Dendritic cell treated with granulocyte-macrophage colony-stimulating factor and Interleukin-4, amounts not matched to agents 40 ng/mL and 50 ng/mL, for 4 days (primary cell): ENCODE results near the gene SYNE1.

Source experiments
- H3K27ac Mint-ChIP-seq: one replicate; pipeline ENCODE4 v1.8.0; 2022; ENCODE audit warnings: mild to moderate bottlenecking, mixed read lengths
- H3K27me3 Mint-ChIP-seq: one replicate; pipeline ENCODE4 v1.8.0; 2022; ENCODE audit warnings: mild to moderate bottlenecking, mixed read lengths
- H3K36me3 Mint-ChIP-seq: one replicate; pipeline ENCODE4 v1.8.0; 2022; ENCODE audit warnings: low read depth, mixed read lengths
- H3K4me1 Mint-ChIP-seq: one replicate; pipeline ENCODE4 v1.8.0; 2022; ENCODE audit warnings: low read depth, mixed read lengths
- H3K4me3 Mint-ChIP-seq: one replicate; pipeline ENCODE4 v1.8.0; 2022; ENCODE audit warnings: mild to moderate bottlenecking, moderate library complexity, mixed read lengths
- H3K9me3 Mint-ChIP-seq: one replicate; pipeline ENCODE4 v1.8.0; 2022; ENCODE audit warnings: mixed read lengths
- intact Hi-C: fragments of 100-400 bp; cut with micrococcal nuclease; formaldehyde crosslinking; loops from one replicate; pipeline ENCODE4 v1.15.0; 2022

The SYNE1 gene

DNA sequence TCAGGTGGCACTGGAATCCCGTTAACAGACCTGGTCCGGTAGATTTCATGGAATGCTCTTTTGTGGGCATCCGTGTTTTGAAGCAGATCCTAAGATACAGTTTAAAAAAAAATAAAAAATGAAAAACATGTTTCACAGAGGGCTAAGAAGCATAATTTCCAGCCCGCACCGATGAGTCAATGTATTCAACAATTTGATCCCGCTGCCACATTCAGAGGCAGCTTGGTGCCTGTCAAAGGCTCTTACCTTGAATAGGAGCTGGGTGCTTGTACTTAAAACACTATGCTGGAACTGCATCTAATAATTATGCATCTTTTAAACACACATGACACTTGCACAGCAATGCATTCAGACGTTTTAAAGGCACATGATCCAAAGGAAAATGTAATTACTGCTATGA, 164.8 kb downstream of the SYNE1 start:
- Mint-ChIP-seq H3K36me3 (no peaks in the 10 kb centered on the region), H3K9me3 (no peaks in the 10 kb centered on the region), H3K4me1 (no peaks in the 10 kb centered on the region), H3K27ac (no peak overlapping the region), H3K27me3 (no peaks in the 10 kb centered on the region), H3K4me3 (no peak overlapping the region)
- intact Hi-C loops = no loop called here

DNA sequence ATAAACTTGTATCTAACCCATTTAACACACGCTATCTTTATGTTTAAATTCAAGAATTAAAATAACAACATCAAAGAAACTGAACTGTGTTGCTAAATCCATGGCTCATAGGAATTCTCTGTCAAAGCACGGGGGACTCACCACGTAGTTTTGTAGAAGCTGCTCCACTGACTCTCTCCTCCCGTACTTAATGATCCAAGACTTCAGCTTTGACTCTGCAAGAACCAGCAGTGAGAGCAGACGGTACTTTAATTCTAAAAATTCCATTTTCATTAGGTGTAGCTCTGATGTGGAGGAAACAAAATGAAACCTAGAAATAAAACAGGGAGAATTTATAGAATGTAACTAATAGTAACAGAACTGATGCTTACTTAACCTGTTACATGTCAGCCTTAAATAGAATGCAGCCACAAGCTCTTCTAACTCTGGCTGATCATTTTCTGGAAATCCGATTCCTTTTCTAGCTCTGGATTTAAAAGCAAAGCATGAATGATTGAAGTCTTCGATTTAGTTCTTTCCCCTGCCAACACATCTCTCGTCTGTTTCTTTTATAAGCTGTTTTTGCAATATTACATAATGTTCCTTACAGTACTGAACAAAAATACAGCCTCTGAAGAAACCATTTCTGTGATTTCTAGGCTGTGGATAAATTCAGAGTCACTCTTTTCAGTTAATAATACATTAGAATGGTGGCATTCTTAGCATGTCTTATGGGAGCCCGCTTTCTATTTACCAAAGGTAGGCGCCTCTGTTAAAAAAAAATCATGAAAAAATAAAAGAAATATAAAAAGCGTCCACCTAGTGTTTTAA, 165.5 kb downstream of the SYNE1 start:
- H3K27ac Mint-ChIP-seq = no peak overlapping the region
- H3K4me1 Mint-ChIP-seq = no peaks in the 10 kb centered on the region
- no peaks in the 10 kb centered on the region for H3K9me3 Mint-ChIP-seq
- no peak overlapping the region for H3K4me3 Mint-ChIP-seq
- intact Hi-C loops = no loop called here
- H3K36me3 Mint-ChIP-seq = no peaks in the 10 kb centered on the region
- no peaks in the 10 kb centered on the region for H3K27me3 Mint-ChIP-seq

DNA sequence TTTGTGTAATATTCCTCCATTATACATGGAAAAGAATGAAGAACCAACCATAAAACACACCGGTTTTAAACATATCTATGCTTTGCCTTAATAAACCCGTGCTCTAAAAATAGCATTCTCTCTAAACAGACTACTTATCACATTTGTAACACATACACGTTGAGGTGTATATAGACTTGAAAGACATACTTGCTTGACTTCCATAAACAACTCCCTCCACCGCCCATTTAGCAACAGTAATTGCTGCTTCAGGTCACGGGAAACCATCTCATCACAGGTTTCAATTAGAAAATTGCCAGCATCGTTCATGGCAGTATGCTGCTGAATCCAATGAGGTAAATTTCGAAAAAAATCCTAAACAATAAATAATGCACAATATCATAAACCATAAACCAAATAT, 174.0 kb downstream of the SYNE1 start:
- intact Hi-C loops = no loop called here
- Mint-ChIP-seq H3K4me3 (no peak overlapping the region), H3K27ac (no peak overlapping the region), H3K9me3 (no peaks in the 10 kb centered on the region), H3K4me1 (no peaks in the 10 kb centered on the region), H3K27me3 (no peaks in the 10 kb centered on the region), H3K36me3 (no peaks in the 10 kb centered on the region)

DNA sequence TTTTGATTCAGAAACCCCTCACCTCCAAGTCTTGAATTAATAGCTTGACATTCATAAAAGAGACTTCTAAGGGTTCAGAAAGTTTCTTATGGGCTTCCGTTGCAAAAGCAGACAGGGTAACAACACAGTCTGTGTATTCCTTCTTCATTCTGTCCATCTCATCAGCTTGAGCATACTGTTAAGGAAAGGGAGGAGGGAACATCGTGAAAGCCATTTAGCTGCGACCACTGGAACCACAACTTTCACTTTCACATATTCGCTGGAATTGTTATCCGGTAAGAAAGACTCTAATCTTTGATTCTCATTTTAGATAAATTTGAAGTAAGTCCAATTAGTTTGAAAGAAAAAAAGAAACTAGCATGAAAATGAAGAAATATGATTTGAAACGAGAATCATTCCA, 174.4 kb downstream of the SYNE1 start:
- Mint-ChIP-seq H3K4me3 (no peak overlapping the region), H3K27ac (no peak overlapping the region), H3K36me3 (no peaks in the 10 kb centered on the region), H3K9me3 (no peaks in the 10 kb centered on the region), H3K27me3 (no peaks in the 10 kb centered on the region), H3K4me1 (no peaks in the 10 kb centered on the region)
- intact Hi-C loops = no loop called here

DNA sequence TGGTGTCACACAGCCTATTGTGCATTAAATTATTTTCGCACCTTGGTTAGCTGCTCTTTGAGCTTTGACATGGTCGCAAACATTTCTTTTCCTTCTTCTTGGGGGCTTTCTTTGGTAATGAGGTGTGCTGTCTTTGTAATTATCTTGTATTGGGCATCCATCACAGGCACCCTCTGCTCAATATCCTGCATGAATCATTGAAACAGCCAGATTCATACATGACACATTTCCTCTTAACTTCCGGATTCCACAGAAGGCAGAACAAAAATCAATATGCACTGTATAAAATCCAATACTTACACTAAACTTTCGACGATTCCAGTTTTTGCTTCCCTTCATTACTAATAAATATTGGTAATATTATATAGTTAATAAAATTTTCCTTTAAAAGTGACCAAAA, 175.6 kb downstream of the SYNE1 start:
- H3K27me3 Mint-ChIP-seq = no peaks in the 10 kb centered on the region
- H3K9me3 Mint-ChIP-seq = no peaks in the 10 kb centered on the region
- no peak overlapping the region for H3K27ac Mint-ChIP-seq
- H3K36me3 Mint-ChIP-seq = no peaks in the 10 kb centered on the region
- H3K4me3 Mint-ChIP-seq = no peak overlapping the region
- intact Hi-C loops = no loop called here
- no peaks in the 10 kb centered on the region for H3K4me1 Mint-ChIP-seq

DNA sequence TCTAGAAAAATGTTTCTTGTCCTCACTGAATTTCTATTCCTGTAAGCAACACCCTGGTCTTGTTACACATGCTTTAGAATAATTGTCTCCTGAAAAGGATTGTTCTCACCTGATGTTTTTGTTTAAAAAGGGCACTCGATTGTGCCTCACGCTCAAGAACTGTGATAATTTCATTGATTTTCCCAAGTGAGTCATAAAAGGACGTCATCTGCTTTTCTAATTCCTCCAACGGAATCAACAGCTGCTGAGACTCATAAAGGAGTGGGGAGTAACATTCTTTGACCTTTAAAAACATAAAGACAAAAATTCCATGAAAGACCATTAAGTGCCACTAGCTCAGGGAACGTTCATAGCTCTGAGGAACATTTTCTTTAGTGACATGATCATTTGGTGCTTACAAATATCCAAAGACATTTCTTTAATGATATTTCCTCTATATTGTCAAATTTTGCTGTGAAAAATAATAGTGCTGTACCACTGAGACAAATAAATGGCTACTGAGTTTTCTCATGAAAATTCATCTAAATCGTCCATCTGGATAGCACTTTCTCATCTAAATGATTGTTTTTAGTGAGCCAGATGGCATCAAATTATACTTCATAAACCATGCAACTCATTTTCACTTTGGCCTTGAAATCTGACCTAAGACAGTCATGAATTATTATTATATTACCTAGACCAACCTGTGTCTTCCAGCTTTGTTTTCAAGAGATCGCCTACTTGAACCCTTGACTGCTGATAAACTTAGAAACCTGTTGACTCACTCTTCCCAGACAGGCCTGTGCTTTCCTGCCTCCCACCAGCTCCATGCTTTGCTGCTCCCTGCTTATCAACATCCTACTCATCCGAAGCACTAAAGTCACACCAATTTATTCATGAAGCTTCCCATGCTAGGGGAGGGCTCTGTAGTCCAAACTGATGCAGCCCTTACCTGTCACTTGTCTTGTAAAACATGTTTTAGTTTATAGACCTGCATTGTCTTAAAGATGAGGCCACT, 178.2 kb downstream of the SYNE1 start:
- no peaks in the 10 kb centered on the region for H3K4me1 Mint-ChIP-seq
- no peaks in the 10 kb centered on the region for H3K27me3 Mint-ChIP-seq
- intact Hi-C loops = no loop called here
- no peak overlapping the region for H3K4me3 Mint-ChIP-seq
- no peak overlapping the region for H3K27ac Mint-ChIP-seq
- H3K9me3 Mint-ChIP-seq = no peaks in the 10 kb centered on the region
- no peaks in the 10 kb centered on the region for H3K36me3 Mint-ChIP-seq

DNA sequence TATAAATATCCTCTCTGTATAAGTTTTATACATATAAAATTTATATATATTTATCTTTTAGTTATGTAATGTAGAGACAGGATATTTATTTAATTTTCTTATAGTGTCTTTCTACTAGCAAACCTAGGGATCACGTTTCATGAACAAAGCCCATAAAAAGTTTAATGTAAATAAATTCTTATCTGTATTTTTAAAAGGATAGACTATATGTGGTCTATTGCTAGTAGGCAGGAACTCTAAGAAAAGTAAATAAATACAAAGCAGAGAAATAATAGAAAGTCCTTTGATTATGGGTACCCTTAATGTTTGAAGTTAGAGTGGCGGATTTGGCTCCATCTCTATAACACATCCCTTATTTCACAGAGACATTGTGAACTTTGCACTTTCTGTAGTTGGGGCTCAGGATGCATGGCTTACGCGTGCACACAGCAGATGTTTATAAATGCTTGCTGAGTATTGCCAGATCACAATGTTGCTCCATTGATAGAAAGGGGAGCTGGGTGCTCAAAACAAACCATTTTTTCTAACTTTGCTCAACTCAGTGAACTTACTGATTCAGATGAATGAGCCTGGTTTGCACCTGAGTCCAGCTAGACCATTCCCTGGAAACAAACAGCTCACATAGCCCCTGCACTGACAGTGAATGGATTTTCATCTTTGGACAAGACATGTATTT, 179.1 kb downstream of the SYNE1 start:
- Mint-ChIP-seq H3K36me3 (no peaks in the 10 kb centered on the region), H3K27ac (no peak overlapping the region), H3K4me1 (no peaks in the 10 kb centered on the region), H3K9me3 (no peaks in the 10 kb centered on the region), H3K27me3 (no peaks in the 10 kb centered on the region), H3K4me3 (no peak overlapping the region)
- intact Hi-C loops = no loop called here

DNA sequence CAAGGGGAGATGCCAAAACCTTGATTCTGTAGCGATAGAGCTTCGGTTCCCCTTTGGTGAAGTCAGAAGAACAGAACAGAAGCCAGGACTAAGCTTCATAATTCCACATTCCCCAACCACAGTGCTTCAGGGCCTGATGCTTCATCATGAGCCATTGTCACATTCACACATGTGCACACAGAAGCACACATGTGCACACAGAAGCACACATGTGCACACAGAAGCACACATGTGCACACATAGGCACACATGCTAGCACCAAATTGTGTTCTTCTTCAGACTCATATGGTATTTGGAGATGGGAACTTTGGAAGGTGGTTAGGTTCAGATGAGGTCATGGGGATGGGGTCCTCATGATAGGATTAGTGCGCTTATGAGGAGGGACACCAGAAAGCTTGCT, 183.2 kb downstream of the SYNE1 start:
- H3K36me3 Mint-ChIP-seq = no peaks in the 10 kb centered on the region
- no peaks in the 10 kb centered on the region for H3K27me3 Mint-ChIP-seq
- H3K4me1 Mint-ChIP-seq = no peaks in the 10 kb centered on the region
- intact Hi-C loops = no loop called here
- H3K4me3 Mint-ChIP-seq = no peak overlapping the region
- no peak overlapping the region for H3K27ac Mint-ChIP-seq
- H3K9me3 Mint-ChIP-seq = peaks cover 13% of the 10 kb centered on the region

DNA sequence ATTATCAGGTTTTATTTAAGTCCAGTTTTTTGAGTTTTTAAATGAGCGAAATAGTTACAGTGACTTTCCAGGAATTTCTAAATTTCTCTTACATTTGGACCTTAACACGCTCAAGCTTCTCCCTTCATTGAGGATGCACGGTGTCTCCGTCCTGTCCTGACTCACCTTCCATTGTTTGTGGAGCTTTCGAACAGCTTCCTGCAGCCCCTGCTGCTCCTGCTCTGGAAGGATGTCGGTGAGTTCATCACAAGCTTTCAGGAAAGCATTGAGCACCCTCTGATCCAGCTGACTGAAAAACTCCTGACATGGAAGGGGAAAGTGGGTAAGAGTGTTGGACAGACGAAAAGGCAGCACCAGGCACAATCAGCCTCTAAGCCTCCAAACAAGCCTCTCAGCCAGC, 183.7 kb downstream of the SYNE1 start:
- Mint-ChIP-seq H3K27ac (no peak overlapping the region), H3K36me3 (no peaks in the 10 kb centered on the region), H3K4me3 (no peak overlapping the region), H3K4me1 (no peaks in the 10 kb centered on the region), H3K27me3 (no peaks in the 10 kb centered on the region), H3K9me3 (peaks cover 13% of the 10 kb centered on the region)
- intact Hi-C loops = no loop called here

DNA sequence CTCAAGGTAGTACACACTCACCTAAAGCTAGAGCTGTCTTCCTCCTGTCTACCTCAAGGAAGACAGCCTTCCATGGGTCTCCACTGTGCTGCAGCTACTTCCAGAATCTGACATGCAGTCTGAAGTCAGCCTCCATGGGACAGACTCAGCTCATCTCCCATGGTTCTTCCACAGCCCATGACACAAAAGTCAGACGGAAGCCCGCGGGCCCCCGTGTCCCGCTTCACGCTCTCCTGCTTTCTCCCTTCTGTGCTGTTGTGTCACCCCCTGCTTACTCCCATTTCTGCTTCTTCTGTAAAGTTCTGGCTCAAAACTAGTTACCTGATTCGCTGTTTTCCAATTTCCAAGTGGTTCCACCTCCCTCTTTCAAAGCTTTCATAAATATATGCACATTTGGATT, 184.5 kb downstream of the SYNE1 start:
- H3K9me3 Mint-ChIP-seq = peaks cover 13% of the 10 kb centered on the region
- H3K36me3 Mint-ChIP-seq = no peaks in the 10 kb centered on the region
- intact Hi-C loops = no loop called here
- H3K27ac Mint-ChIP-seq = no peak overlapping the region
- H3K4me3 Mint-ChIP-seq = no peak overlapping the region
- no peaks in the 10 kb centered on the region for H3K27me3 Mint-ChIP-seq
- H3K4me1 Mint-ChIP-seq = no peaks in the 10 kb centered on the region

DNA sequence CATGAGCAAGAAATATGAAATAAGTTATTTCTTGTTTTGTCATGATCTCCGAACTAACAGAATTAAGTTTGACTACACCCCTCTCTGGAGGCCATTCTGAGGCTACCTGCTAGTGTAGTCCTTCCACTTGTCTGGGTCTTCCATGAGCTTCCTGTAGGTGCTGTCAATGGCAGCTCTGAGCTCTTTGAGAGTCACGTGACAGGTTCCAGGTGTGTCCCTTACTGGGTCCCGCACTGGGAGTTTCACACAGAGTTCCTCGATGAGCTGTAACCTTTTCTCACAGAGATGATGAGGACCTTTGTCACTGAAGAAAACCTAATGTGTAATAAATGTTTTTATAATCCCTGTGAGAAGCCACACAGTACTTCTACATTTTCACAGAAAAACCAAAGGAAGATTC, 186.6 kb downstream of the SYNE1 start:
- intact Hi-C loops = no loop called here
- peaks cover 13% of the 10 kb centered on the region for H3K9me3 Mint-ChIP-seq
- H3K4me1 Mint-ChIP-seq = no peaks in the 10 kb centered on the region
- no peak overlapping the region for H3K4me3 Mint-ChIP-seq
- no peaks in the 10 kb centered on the region for H3K27me3 Mint-ChIP-seq
- H3K27ac Mint-ChIP-seq = no peak overlapping the region
- H3K36me3 Mint-ChIP-seq = no peaks in the 10 kb centered on the region

DNA sequence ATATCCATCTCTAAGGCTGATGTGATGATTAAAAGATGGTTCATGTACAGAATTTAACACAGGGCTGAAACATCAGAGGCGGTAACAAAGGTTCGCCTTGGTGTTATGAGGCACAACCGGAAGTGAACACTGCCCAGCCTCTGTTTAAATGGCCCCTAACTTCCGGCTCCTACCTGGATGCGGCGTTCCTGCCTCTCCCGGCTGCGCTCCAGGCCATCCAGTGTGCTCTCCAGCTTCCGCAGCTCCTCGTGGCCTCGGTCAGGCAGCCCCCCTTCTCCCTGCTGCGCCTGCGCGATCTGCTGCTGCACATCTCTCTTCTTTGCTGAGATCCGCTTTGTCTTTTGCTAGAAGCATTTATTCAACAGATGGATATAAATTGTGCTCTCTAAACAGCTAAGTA, 195.3 kb downstream of the SYNE1 start:
- intact Hi-C loops = no loop called here
- H3K36me3 Mint-ChIP-seq = no peaks in the 10 kb centered on the region
- no peaks in the 10 kb centered on the region for H3K27me3 Mint-ChIP-seq
- no peak overlapping the region for H3K27ac Mint-ChIP-seq
- H3K4me3 Mint-ChIP-seq = no peak overlapping the region
- H3K4me1 Mint-ChIP-seq = no peaks in the 10 kb centered on the region
- no peaks in the 10 kb centered on the region for H3K9me3 Mint-ChIP-seq

DNA sequence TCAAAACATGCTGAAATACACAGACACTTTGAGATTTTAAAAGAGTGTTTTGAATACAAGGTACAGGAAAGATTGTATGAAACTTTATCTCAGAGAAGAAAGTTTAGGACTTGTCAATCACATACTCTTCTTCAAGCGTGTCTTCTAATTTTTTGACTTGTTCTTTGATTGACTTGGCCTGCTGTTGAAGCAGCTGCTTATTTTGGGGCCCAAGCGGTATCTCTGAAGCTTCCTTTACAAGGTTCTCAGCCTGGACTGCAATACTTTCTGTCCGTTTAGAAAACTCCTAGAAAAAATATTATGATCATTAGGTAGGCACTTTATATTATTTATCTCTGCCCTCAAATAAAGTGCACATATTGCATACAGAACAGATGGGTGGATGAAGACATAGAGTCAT, 201.3 kb downstream of the SYNE1 start:
- H3K27me3 Mint-ChIP-seq = no peaks in the 10 kb centered on the region
- H3K4me3 Mint-ChIP-seq = no peak overlapping the region
- no peak overlapping the region for H3K27ac Mint-ChIP-seq
- H3K4me1 Mint-ChIP-seq = no peaks in the 10 kb centered on the region
- intact Hi-C loops = no loop called here
- no peaks in the 10 kb centered on the region for H3K9me3 Mint-ChIP-seq
- H3K36me3 Mint-ChIP-seq = no peaks in the 10 kb centered on the region

DNA sequence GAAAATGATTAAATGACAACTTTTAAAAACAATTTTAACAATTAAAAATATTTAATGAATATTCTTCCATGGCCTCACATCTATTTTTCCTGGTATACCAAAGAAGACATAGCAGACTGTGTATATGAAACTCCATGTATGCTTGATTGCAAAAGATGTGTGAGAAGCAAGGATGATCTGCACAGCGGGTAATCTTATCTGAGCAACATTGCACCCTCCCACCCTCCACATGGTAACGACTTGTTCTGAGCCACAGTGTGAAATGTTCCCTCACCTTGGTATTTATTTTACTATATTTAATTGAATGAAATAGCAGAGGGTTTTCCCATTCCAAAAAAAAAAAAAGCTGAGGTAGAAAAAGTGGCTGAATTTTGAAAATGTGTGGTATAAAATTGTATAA, 204.4 kb downstream of the SYNE1 start:
- Mint-ChIP-seq H3K4me1 (no peaks in the 10 kb centered on the region), H3K27me3 (no peaks in the 10 kb centered on the region), H3K27ac (no peak overlapping the region), H3K36me3 (no peaks in the 10 kb centered on the region), H3K4me3 (no peak overlapping the region), H3K9me3 (no peaks in the 10 kb centered on the region)
- intact Hi-C loops = no loop called here
